SK-N-DZ (cell line): Measurements from ENCODE around the gene MED17.
A peak's percentile ranks its signal among the peaks of the same experiment; 100 is the strongest.

ENCODE experiments used
- DNase-seq: peaks from one replicate; pipeline ENCODE4 v3.0.0-alpha.2; 2015; ENCODE audit warnings: low spot score
- small RNA-seq, 2 experiments: library from RNA; depleted of rRNA; stranded (forward); fragments of <200 nt; gene quantifications; one replicate each; pipeline ENCODE3, GENCODE V24; 2014

Gene MED17

GRCh38 chr11:93849751-93850593 lies 65.9 kb downstream of the MED17 start:
- no peak for DNase-seq

GRCh38 chr11:93850594-93851018 lies 66.5 kb downstream of the MED17 start, which contains the start of gene VSTM5:
TSS of gene VSTM5 (minus strand) at chr11:93850618. CDS start at chr11:93850502, 116 bp downstream.
- DNase-seq, result no peak

- DNase-seq, result no peak
Measured at GRCh38 chr11:93852242-93852641, 68.2 kb downstream of the MED17 start.

GRCh38 chr11:93857413-93858120 lies 73.5 kb downstream of the MED17 start:
- no peak for DNase-seq

GRCh38 chr11:93858121-93858775 lies 74.2 kb downstream of the MED17 start:
- no peak for DNase-seq

- DNase-seq, result peak; percentile 38
Measured at GRCh38 chr11:93861808-93862207, 77.7 kb downstream of the MED17 start.

Small RNA genes lying within 50 kb of the gene (small RNA-seq; reads per million reads assigned to genes)
- gene RF00019, result 0 reads per million in 2 experiments
- gene SNORA40, result 0 reads per million in 2 experiments
